SK-N-MC (cell line): Measurements from ENCODE around the gene IMMP2L.

Source experiments
- EZH2 ChIP-seq: fragments of 200-600 bp; sonication (generic); IDR thresholded peaks from one replicate; pipeline ENCODE4 v1.6.1; 2017; ENCODE audit warnings: antibody characterized with exemption
- POLR2AphosphoS5 ChIP-seq: IDR thresholded peaks from 2 replicates; pipeline ENCODE4 v1.6.1; 2012; ENCODE audit warnings: mild to moderate bottlenecking, low read depth, low read length, borderline replicate concordance

- TF ChIP-seq EZH2 (no peak), POLR2AphosphoS5 (no peak)
Measured at GRCh38 chr7:111009526-111010040, 552.7 kb downstream of the IMMP2L start.
